ENCODE results near the gene ZBP1.

ZBP1 gene

GRCh38 chr20:57616143-57616951 is 3.9 kb downstream of the ZBP1 start:
- no peak for FAIRE-seq

- no peak for FAIRE-seq
These were observed 4.8 kb downstream of the ZBP1 start for GRCh38 chr20:57615445-57615811.

GRCh38 chr20:57614490-57615444 is 5.5 kb downstream of the ZBP1 start:
- no peak for FAIRE-seq

GRCh38 chr20:57613481-57613921 is 6.7 kb downstream of the ZBP1 start:
- FAIRE-seq = no peak

GRCh38 chr20:57612916-57613315 is 7.3 kb downstream of the ZBP1 start:
- no peak for FAIRE-seq

GRCh38 chr20:57612436-57612835 is 7.8 kb downstream of the ZBP1 start:
- FAIRE-seq = no peak

GRCh38 chr20:57611586-57612311 is 8.5 kb downstream of the ZBP1 start:
- FAIRE-seq = no peak

- FAIRE-seq = no peak
These were observed 9.8 kb downstream of the ZBP1 start for GRCh38 chr20:57610261-57610952.

GRCh38 chr20:57609842-57610167 is 10.4 kb downstream of the ZBP1 start:
- no peak for FAIRE-seq

- no peak for FAIRE-seq
These were observed 11.0 kb downstream of the ZBP1 start for GRCh38 chr20:57609086-57609841.

GRCh38 chr20:57608516-57608915 is 11.7 kb downstream of the ZBP1 start:
- FAIRE-seq = no peak

GRCh38 chr20:57605878-57606277 is 14.3 kb downstream of the ZBP1 start:
- no peak for FAIRE-seq

GRCh38 chr20:57605045-57605444 is 15.2 kb downstream of the ZBP1 start:
- no peak for FAIRE-seq

GRCh38 chr20:57603120-57603519 is 17.1 kb downstream of the ZBP1 start:
- FAIRE-seq = no peak

- FAIRE-seq = no peak
These were observed 18.5 kb downstream of the ZBP1 start for GRCh38 chr20:57601737-57602136.

GRCh38 chr20:57601211-57601570 is 19.0 kb downstream of the ZBP1 start:
- no peak for FAIRE-seq

- no peak for FAIRE-seq
These were observed 19.7 kb downstream of the ZBP1 start for GRCh38 chr20:57600320-57601210.

GRCh38 chr20:57598491-57598890 is 21.7 kb downstream of the ZBP1 start:
- no peak for FAIRE-seq

- no peak for FAIRE-seq
These were observed 22.2 kb downstream of the ZBP1 start for GRCh38 chr20:57598060-57598459.

GRCh38 chr20:57596998-57597939 is 23.0 kb downstream of the ZBP1 start:
- no peak for FAIRE-seq

Data from islet of Langerhans (tissue), 1 donor.